ENCODE results near the gene GNG12.

Gene GNG12

DNA sequence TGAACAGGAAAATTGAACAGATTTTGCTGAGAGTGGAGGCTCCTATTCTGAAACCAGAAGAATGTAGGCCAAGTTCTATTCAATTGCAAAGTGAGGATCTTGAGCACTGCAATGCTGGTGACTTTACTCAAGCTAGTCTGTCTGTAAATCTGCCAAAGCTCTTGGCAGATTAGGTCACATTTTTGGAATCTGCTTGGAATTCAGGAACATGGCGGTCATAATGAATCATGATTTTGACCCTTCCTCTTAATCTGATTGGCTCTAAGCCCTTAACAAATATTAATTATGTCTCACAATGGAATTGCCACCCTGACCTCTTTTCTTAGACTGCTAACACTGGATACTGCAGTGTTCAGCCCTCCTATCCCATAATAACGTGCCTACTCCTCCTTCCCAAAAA lies 7.2 kb upstream of the GNG12 start:
- no peak for DNase-seq (ENCODE audit: low read depth)

DNA sequence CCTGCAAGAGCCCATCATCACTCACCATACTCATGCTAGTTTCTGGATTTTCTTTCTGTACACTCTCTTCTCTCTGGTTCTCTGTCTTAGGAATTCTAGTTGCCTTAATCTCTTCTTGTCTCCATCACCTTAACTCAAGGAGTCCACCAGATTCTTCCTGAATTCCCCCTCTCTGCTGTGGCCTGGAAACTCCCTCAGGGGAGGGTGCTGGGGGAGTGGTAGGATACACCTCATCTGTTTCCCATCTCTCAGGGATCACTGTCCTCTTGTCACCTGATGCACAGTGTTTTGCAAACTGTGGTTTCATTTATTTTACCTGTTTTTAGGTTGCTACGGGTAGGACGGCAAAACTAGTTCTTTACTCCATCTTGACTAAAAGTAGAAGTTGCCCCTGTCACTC lies 6.6 kb upstream of the GNG12 start:
- DNase-seq (ENCODE audit: low read depth), result no peak

DNA sequence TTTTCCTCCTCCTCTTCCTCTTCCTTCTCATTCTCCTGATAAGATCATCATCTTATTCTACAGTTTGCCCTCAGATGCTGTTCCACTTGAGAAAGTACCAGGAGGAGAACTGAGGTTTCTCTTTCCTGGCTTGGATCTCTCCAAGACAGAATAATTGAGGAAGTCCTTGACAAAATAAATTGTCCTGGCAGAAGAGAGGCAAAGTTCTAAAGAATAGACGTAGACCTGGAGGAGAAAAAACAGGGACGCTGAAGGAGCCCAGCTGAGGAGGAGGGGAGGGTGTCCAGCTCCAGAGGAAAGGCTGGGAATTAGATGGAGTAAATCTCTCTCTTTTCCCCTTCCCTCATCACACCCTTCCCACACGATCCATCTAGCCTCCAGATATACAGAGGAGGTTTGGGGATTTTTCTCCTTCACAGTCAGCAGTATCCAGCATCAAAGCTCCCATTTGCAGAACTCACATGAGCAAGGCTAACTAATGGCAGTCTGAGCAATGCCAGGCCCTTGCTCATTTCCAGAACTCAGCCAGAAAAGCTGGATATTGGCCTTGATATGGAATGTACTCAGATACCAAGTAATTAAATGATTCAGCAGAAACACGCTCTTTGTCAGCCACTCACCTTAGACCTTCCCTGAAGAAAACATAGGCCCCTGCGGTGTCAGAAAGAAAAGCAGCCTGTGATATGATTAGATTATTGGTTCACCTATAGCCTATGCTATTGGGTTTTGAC lies 5.1 kb upstream of the GNG12 start:
- DNase-seq (ENCODE audit: low read depth), result no peak

DNA sequence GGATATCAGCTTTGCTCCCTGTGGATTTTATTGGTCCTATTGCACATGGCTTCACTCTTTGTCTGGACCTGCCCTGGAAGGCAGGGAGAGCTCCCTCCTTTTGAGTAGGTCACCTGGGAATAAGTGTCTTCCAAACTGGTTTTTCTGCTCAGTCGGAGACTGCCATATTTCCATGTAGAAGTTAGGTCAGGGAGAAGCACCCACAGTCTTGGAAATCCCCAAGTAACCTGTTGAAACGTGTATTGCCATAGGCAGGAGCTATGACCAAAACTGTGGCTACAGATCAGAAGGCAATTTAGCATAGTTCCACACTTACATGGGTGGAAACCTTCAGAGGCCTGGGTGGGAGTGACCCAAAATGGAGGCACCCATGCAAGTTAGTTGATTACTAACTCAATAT lies 3.5 kb upstream of the GNG12 start:
- no peak for DNase-seq (ENCODE audit: low read depth)

DNA sequence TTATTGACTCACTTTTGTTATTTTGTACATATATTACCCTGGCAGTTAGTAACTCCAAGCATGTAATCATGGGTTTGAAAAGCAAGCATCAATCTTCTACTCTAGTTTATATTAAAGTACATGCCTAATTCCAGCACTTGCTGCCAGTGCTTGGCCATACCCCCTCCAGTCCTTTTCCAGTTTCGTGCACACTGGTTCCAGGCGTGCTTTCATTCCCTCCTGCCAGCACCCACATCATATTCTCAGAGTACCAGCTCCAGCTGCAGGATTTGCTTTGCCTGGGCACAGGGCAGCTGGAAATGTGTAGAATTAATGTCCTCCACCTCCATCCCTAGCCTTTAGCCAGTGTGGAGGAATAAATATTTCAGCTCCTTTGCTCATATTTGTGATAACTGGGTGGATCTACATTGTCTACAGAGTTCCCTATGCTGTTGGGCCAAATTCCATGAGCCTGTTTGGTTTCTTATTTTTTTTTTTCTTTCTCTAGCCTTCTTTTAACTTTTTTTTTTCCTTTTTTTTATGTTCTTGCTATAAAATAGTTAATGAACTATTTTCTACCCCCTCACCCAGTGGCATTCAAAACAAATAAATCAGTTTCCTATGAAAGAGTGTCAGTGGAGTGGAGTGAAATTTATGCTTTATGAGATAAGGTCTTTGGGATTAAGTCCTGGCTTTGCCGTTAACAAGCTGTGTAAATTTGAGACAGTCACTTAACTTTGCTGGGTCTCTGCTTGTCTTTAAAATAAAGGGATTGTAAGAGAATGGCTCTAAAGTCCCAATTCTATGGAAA lies 2.6 kb upstream of the GNG12 start:
- no peak for DNase-seq (ENCODE audit: low read depth)

- DNase-seq (ENCODE audit: low read depth), result no peak
These were observed 1.1 kb upstream of the GNG12 start for GRCh38 chr1:67834246-67834877.

DNA sequence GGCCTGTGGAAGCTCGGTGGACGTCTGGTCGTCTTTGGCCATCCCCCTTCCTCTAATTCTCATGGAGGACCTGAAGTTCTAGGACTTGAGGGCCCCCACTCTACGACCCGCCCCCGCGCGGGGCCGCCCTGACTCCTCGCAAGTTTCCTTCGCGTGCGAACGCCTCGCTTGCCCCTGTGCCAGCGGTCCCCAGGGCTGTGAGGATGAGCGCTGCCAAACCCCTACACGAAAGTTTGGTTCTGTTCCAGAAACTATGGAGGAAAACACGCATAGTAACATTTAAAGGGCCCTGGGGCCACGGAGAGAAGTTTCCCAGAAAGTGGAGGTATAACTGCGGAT lies 304 bp upstream of the GNG12 start:
- DNase-seq (ENCODE audit: low read depth), result no peak

GRCh38 chr1:67831850-67832513 lies 1.3 kb downstream of the GNG12 start:
- no peak for DNase-seq (ENCODE audit: low read depth)

- no peak for DNase-seq (ENCODE audit: low read depth)
These were observed 2.1 kb downstream of the GNG12 start for GRCh38 chr1:67830928-67831830.

DNA sequence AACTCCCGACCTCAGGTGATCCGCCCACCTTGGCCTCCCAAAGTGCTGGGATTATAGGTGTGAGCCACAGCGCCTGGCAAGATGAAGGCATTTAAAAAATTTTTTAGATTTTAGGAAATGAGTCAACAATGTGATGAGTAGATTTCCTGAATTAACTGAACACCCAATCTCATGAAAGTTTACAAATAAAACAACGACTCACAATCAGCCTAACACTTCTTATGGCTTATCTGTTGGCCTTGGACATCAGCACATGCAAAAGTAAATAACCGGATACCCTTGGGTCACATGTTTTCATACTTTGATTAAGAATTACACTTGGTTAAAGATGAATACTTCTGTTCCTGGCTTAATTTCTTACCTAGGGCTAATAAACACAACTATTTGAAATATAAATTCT lies 3.0 kb downstream of the GNG12 start:
- DNase-seq (ENCODE audit: low read depth), result no peak

GRCh38 chr1:67827688-67828087 lies 5.6 kb downstream of the GNG12 start:
- DNase-seq (ENCODE audit: low read depth), result no peak

GRCh38 chr1:67825591-67825990 lies 7.7 kb downstream of the GNG12 start:
- no peak for DNase-seq (ENCODE audit: low read depth)

DNA sequence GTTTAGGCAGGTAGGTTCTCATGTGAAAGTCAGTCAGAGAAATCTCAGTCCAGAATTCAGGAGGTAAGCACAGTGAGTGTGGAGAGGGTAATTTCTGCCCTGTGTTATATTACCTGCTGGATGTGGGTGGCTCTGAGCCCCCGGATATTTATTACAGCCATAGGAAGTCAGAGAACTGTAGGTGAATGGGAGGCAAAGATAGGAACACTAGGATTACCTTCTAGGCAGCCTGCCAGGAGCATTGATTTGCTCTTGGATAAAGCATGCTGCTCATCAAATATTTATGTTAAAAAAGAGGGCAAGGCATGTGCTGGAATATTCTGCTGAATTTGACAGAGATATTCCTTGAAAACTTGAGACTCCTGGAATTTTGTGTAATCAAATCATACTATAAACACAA lies 8.5 kb downstream of the GNG12 start:
- DNase-seq (ENCODE audit: low read depth), result no peak

- no peak for DNase-seq (ENCODE audit: low read depth)
These were observed 9.7 kb downstream of the GNG12 start for GRCh38 chr1:67823615-67824014.

- no peak for DNase-seq (ENCODE audit: low read depth)
These were observed 12.0 kb downstream of the GNG12 start for GRCh38 chr1:67821263-67821662.

- no peak for DNase-seq (ENCODE audit: low read depth)
These were observed 14.5 kb downstream of the GNG12 start for GRCh38 chr1:67818725-67819301.

- DNase-seq (ENCODE audit: low read depth), result no peak
These were observed 15.1 kb downstream of the GNG12 start for GRCh38 chr1:67818162-67818561.

- DNase-seq (ENCODE audit: low read depth), result no peak
These were observed 15.9 kb downstream of the GNG12 start for GRCh38 chr1:67817319-67817718.

DNA sequence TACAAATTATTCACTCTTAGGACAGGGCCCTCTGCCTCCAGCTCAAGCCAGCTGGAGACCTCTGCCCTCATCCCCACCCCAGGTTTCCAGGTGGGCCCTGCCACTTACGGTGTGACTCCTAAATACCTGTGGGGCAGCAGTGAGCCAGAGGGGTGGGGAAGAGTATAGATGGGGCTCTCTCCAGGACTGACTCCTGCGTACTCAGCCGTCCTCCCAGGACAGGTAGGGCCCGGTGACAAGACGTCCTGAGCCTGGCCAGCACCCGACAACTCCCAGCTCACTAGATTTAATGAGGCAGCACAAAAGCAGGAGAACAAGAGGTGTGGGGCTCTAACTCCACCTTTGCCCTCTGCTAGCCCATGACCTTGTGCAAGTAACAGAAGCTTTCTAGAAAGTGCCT lies 16.8 kb downstream of the GNG12 start:
- DNase-seq (ENCODE audit: low read depth), result no peak

- DNase-seq (ENCODE audit: low read depth), result no peak
These were observed 17.2 kb downstream of the GNG12 start for GRCh38 chr1:67816095-67816475.

DNA sequence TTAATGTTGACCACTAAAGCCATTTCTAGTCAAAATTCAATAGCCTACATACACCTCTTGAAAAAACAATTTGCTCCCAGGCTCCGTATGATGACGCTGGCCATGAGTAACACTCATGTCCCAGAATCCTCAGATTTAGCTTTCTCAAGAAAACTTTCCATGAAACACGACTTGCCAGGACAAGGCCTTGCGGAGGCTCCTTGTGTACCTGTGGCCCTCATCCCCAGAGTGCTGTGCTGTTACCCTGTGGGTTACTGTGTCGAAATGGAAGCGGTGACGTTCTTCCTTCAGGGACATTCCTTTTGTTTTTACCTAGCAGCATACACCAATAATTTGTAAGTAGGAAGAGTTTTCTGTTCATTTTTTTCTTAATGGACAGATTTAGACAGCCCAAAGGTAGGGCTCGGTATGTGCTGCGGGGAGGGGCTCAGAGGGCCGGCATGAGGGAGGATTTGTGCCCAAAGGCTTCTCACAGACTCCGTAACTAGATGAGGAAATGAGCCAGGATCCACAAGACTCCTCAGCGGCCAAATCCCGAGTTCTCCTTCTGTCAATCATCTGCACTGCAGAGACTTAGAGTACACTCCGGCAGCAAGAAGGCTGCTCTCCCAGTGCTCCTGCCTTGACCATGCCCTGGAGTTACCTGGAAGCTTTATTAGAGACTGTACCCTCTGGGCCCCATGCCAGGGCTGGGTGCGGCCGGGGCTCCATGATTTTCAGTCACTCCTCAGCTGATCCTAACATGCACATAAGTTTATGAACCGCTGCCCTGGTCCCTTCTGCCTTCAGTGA lies 17.8 kb downstream of the GNG12 start:
- DNase-seq (ENCODE audit: low read depth), result no peak

Data from stimulated activated CD8-positive, alpha-beta memory T cell treated with anti-CD3 and anti-CD28 coated beads, Interleukin-12 subunit alpha, Interleukin-12 subunit beta, amount 100 ng/mL, for 4 hours (primary cell).